Measurements from ENCODE around the gene CAPRIN2. TPM values are rescaled to one million over a fixed set of nuclear protein-coding genes. Genes with fewer than 3 reads are reported as not detected.

CAPRIN2 gene
- total RNA-seq, 1 donor: 32.9 TPM

GRCh38 chr12:30784508-30784907, 29.8 kb upstream of the CAPRIN2 start:
- no peak for DNase-seq (ENCODE audit: insufficient read length, low spot score, missing footprints)
- no peak for TF ChIP-seq CTCF (IDR thresholded peaks at IDR 0.05; ENCODE audit: extremely low read depth, low read depth, low read length)
- Histone ChIP-seq H3K4me1 (ENCODE audit: insufficient read depth, low read length) (no peaks in the 10 kb centered on the region), H3K9me3 (ENCODE audit: low read depth, low read length) (no peaks in the 10 kb centered on the region), H3K36me3 (ENCODE audit: insufficient read depth, low read length) (no peaks in the 10 kb centered on the region), H3K4me2 (ENCODE audit: insufficient read depth, low read length) (no peak overlapping the region), H2AFZ (ENCODE audit: low read length) (no peak overlapping the region), H4K20me1 (ENCODE audit: insufficient read depth, low read length) (no peaks in the 10 kb centered on the region), H3K27ac (ENCODE audit: low read depth, low read length) (no peak overlapping the region), H3K27me3 (ENCODE audit: insufficient read depth, low read length) (no peaks in the 10 kb centered on the region), H3K79me2 (ENCODE audit: insufficient read depth, low read length) (no peaks in the 10 kb centered on the region), H3K4me3 (ENCODE audit: insufficient read depth, low read length) (no peak overlapping the region)

- H3K79me2 ChIP-seq (ENCODE audit: insufficient read depth, low read length): no peaks in the 10 kb centered on the region
- H4K20me1 ChIP-seq (ENCODE audit: insufficient read depth, low read length): no peaks in the 10 kb centered on the region
- H3K9me3 ChIP-seq (ENCODE audit: low read depth, low read length): no peaks in the 10 kb centered on the region
- H3K36me3 ChIP-seq (ENCODE audit: insufficient read depth, low read length): no peaks in the 10 kb centered on the region
- no peak for TF ChIP-seq CTCF (IDR thresholded peaks at IDR 0.05; ENCODE audit: extremely low read depth, low read depth, low read length)
- H3K4me1 ChIP-seq (ENCODE audit: insufficient read depth, low read length): no peaks in the 10 kb centered on the region
- DNase-seq (ENCODE audit: insufficient read length, low spot score, missing footprints): no peak
- H2AFZ ChIP-seq (ENCODE audit: low read length): no peak overlapping the region
- no peak overlapping the region for H3K4me2 ChIP-seq (ENCODE audit: insufficient read depth, low read length)
- H3K27ac ChIP-seq (ENCODE audit: low read depth, low read length): no peak overlapping the region
- no peaks in the 10 kb centered on the region for H3K27me3 ChIP-seq (ENCODE audit: insufficient read depth, low read length)
- H3K4me3 ChIP-seq (ENCODE audit: insufficient read depth, low read length): no peak overlapping the region
Observed at GRCh38 chr12:30783946-30784345, 29.2 kb upstream of the CAPRIN2 start.

DNA sequence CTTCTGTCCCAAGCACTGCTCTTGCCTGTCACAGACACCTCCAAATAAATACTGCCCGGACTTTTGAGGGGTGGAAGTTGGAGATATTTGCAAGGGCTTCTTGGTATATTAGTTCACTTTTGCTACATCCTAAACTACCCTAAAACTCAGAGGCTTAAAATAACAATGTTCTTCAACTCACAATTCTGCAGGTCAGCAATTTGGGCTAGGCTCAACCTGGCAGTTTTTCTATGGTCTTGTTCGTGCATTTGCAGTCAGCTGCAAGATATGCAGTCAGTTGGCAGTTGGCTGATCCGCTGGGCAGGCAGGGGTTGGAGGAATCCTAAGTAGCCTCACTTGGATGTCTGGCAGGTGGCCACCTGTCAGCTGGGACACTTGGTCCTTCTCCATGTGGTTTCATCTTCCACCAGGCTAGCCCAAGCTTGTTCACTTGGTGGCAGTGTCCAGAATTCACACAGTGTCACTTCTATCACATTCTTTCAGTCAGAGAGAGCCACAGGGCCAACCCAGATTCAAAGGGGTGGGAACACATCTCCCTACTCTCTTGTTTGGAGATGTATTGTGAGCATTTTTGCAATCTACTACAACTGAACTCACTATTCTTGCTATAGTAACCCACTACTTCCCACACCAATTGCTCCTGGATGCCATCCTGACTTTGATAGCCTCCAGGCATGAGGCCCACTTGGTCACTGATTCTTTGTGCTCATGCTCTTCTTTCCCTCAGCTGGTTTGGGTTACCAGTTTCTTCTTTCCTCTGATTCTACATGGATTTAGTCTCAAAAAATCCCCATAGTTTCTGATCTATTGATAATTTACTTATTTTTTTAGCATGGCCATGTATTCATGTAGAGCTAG, 27.8 kb upstream of the CAPRIN2 start:
- Histone ChIP-seq H3K27ac (ENCODE audit: low read depth, low read length) (no peak overlapping the region), H2AFZ (ENCODE audit: low read length) (peak overlapping the region; percentile 38), H3K79me2 (ENCODE audit: insufficient read depth, low read length) (no peaks in the 10 kb centered on the region), H3K4me1 (ENCODE audit: insufficient read depth, low read length) (no peaks in the 10 kb centered on the region), H3K27me3 (ENCODE audit: insufficient read depth, low read length) (no peaks in the 10 kb centered on the region), H4K20me1 (ENCODE audit: insufficient read depth, low read length) (no peaks in the 10 kb centered on the region), H3K9me3 (ENCODE audit: low read depth, low read length) (no peaks in the 10 kb centered on the region), H3K36me3 (ENCODE audit: insufficient read depth, low read length) (no peaks in the 10 kb centered on the region), H3K4me3 (ENCODE audit: insufficient read depth, low read length) (no peak overlapping the region), H3K4me2 (ENCODE audit: insufficient read depth, low read length) (no peak overlapping the region)
- no peak for TF ChIP-seq CTCF (IDR thresholded peaks at IDR 0.05; ENCODE audit: extremely low read depth, low read depth, low read length)
- DNase-seq (ENCODE audit: insufficient read length, low spot score, missing footprints): no peak

GRCh38 chr12:30779578-30779977, 24.8 kb upstream of the CAPRIN2 start:
- TF ChIP-seq CTCF (IDR thresholded peaks at IDR 0.05; ENCODE audit: extremely low read depth, low read depth, low read length): no peak
- Histone ChIP-seq H3K36me3 (ENCODE audit: insufficient read depth, low read length) (no peaks in the 10 kb centered on the region), H3K4me2 (ENCODE audit: insufficient read depth, low read length) (no peak overlapping the region), H3K27ac (ENCODE audit: low read depth, low read length) (no peak overlapping the region), H3K4me3 (ENCODE audit: insufficient read depth, low read length) (no peak overlapping the region), H2AFZ (ENCODE audit: low read length) (no peak overlapping the region), H3K27me3 (ENCODE audit: insufficient read depth, low read length) (no peaks in the 10 kb centered on the region), H3K4me1 (ENCODE audit: insufficient read depth, low read length) (no peaks in the 10 kb centered on the region), H3K9me3 (ENCODE audit: low read depth, low read length) (no peaks in the 10 kb centered on the region), H3K79me2 (ENCODE audit: insufficient read depth, low read length) (no peaks in the 10 kb centered on the region), H4K20me1 (ENCODE audit: insufficient read depth, low read length) (no peaks in the 10 kb centered on the region)
- no peak for DNase-seq (ENCODE audit: insufficient read length, low spot score, missing footprints)

All from osteoblast (primary cell).